Adrenal gland (tissue), 5 donors: ENCODE measurements around the gene STK17B.

Experiments
- POLR2A ChIP-seq, 2 donors: fragments of 450-650 bp; IDR thresholded peaks; one replicate each; pipeline ENCODE4 v1.6.1; 2017; ENCODE audit warnings: antibody characterized with exemption in 2 of 2, mild to moderate bottlenecking in 2 of 2, moderate library complexity in 1 of 2
- TF ChIP-seq, protein P1 (sequence below), 6 experiments: fragments of 450-650 bp in 4 of 6; fragments of 200-600 bp in 2 of 6; sonication (generic) in 1 of 6; IDR thresholded peaks; 1 replicate in 5 of 6; 2 replicates in 1 of 6; pipeline versions ENCODE4 v1.5.1 to v1.8.0; 2016 to 2021; ENCODE audit warnings: antibody characterized with exemption in 6 of 6, mild to moderate bottlenecking in 2 of 6, moderate library complexity in 1 of 6
- donor health status: DM: no; HTN: no; CAD: no.

DNA sequence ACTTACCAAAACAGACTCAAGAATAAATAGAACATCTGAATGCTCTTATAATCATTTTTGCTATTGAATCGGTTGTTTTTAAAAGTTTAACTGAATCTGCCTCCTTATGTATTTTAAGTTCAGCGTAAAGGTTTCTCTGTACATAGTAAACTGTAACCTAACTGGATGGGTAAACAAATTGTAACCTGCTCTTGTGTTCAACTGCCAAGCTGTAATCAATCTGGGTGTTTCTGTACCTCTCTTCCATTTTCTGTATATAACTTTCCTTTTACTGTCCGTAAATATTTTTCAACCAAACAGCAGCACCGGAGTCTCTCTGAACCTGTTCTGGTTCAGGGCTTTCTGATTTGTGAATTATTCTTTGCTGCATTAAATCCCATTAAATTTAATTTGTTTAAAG is 75.1 kb downstream of the STK17B start:
- TF ChIP-seq, protein P1, sequence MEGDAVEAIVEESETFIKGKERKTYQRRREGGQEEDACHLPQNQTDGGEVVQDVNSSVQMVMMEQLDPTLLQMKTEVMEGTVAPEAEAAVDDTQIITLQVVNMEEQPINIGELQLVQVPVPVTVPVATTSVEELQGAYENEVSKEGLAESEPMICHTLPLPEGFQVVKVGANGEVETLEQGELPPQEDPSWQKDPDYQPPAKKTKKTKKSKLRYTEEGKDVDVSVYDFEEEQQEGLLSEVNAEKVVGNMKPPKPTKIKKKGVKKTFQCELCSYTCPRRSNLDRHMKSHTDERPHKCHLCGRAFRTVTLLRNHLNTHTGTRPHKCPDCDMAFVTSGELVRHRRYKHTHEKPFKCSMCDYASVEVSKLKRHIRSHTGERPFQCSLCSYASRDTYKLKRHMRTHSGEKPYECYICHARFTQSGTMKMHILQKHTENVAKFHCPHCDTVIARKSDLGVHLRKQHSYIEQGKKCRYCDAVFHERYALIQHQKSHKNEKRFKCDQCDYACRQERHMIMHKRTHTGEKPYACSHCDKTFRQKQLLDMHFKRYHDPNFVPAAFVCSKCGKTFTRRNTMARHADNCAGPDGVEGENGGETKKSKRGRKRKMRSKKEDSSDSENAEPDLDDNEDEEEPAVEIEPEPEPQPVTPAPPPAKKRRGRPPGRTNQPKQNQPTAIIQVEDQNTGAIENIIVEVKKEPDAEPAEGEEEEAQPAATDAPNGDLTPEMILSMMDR (IDR thresholded peaks at IDR 0.05) = no peak
- TF ChIP-seq POLR2A (IDR thresholded peaks at IDR 0.05) = no peak
